GM19099 (cell line): ENCODE data around the gene TOM1L2.

Experiments
- POLR2A ChIP-seq: IDR thresholded peaks from 3 replicates; pipeline ENCODE4 v1.6.1; 2011; ENCODE audit warnings: low read depth; ENCODE audit not compliant: insufficient read length; ENCODE audit errors: extremely low read depth

Gene TOM1L2

DNA sequence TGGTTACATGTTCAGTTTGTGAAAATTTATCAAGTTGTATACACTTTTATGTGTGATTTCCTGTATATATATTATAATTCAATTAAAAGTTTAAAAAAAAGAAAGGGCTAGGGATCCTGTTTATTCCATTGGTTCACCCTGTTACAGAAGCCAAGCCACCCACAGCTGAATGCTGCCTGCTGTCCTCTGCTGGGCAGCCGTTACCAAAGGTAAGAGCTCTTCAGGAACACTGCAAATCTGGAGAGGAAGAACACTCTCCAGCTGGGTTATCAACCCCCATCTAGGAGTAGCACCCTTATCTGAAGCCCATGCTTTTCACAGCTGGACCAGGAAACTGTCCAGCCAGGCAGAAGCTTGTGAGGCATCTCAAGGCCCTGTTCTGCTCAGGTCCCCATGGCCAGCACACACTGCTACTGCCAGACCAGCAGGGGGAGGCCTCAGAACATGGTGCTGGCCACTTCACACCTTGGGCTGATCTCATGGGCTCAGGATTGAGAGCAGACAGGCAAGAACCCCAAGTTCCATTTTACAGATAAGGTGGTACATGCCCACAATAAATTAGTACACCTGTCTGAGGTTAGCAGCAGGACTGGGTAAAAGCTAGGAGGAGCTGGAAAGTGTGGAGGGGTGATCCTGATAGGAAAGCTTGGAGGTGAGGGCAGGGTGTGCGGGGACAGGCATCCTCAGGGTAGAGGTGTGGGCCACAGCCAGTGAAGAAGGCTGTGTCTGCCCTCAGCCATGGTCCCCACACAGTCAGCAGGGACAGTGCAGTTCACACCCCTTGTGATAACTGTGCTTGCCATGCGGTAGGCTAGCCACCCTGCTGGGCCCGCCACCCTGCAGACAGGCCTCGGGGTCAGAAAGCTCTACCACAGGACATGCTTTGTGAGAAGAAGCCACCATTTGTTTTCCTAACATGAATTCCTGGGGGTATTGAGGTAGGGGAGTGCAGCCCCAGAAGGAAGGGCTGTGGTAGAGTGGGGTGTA lies 81.1 kb downstream of the TOM1L2 start:
- no peak for TF ChIP-seq POLR2A

- TF ChIP-seq POLR2A = no peak
Measured at GRCh38 chr17:17889922-17890321, 82.3 kb downstream of the TOM1L2 start.

- TF ChIP-seq POLR2A = no peak
Measured at GRCh38 chr17:17888821-17889220, 83.4 kb downstream of the TOM1L2 start.

DNA sequence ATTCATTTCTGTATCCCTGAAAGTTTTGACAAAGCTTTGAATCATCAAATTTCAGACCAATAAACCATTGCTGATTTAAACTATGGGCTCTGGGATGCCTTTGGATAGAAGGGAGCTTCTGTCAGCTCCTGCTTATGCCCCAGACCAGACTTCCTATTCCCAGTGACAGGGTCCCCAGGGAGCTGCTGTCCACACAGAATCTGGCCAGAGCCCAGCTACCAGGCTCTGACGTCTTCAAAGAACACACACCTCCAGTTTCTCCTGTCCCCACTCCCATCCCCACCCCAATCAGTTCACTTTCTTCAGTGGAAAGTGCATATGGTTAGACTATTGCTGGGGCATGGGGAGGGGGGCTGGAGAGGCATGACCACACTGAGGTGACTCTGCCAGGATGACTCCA lies 83.8 kb downstream of the TOM1L2 start:
- TF ChIP-seq POLR2A = no peak

DNA sequence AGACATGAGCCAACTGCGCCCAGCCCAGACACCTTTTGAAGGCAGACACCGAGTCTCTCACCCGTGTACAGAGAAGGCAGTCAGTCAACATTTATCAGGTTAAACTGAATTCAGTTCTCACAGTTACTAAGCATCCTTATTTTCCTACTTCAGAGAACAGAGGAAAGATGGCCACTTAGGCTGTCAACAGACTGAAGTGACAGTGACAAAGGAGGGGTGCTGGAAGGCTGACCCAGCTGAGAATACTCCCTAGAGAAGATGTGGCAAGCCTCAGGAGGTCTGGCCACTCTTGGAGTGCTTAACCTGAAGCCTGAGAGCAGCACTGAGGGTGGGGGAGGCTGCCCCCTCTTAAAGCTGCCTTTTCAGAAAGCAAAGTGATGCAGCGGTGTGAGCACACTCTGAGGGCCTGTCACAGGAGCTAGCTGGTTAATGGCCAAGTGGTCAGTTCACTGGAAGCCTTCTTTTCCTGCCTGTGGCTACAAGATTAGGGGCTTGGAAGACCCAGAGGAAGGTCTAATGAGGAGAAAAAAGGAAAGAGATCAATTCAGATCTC lies 84.4 kb downstream of the TOM1L2 start:
- TF ChIP-seq POLR2A = no peak

DNA sequence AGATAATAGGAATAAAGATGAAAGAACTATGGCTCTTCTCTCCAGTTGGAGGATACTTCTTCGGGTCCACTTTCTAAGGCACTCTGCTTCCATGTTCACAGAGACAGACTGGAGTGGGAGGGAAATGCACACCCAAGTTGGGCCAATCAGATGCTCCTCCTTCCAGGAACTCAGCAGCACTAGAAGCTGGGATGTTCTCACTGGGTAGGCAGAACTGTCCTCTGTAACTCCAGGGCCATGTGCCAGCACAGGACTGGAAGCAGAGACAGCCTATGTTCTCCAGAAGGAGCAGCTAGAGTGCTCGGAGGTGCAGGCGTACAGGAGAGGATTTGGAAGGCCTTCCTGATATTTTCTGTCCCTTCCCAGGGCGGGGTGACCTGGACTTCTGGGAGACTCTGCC lies 85.5 kb downstream of the TOM1L2 start:
- TF ChIP-seq POLR2A = no peak

DNA sequence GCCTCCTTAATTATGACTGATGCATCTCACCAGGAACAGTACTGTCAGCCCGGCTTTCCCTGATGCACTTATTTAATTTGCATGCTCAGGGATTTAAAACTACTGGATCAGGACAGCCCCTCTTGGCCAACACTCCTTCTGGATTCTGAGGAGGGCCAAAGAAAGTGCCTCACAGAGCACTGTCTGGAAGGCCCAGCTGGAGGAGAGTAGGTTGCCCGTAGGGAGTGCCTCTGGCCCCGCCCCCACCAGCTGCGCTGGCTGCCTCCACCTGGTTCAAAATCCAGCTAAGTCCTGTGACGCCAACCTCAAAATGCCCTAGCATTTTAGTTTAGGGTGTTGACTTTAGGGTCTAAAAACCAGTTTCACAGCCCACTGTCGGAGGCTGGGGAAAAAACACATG lies 86.0 kb downstream of the TOM1L2 start:
- TF ChIP-seq POLR2A = no peak

DNA sequence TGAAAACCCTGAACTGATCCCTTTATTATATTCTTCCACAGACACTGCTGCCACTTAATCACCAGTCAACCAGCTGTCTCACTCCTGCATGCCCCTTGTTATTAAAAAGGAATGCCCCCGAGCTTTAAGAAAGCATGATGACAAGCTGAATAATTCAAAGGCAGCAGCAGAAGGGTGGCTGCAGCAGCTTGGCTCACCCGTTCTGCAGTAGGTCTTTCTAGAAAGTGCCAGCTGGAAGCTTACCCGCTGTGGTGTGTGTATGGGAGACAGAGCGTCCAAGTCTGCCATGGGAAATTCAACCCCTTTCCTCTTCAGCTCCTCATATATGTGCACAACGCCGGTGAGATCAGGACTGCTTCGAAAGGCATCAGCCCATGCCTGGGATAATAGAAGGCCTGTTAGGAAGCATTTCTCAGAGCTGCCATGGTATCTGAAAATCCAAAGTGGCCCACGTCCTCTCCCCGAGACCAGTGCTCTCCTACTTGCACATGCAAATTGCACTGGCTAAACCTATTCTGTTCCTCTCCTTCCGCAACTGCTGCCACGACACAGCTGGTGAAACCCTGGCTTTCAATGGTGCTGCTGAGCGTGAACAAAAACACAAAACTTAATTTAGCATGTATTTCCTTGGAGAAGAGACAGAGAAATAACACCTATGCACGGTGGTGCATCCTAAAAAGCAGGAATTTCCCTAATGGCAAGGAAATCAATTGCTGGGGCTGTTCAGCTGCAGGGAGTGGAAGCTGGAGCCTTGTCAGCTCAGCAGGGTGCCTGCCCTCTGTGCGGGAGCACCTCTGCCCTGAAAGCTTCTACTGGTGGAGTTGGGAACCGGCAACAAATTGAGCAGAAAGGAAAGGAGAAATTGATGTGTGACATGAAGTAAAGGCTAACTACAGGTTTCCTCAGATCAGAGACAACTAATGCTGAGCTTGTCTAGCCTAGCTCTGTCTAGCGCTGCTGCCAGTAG lies 87.5 kb downstream of the TOM1L2 start:
- TF ChIP-seq POLR2A = no peak

- TF ChIP-seq POLR2A = no peak
Measured at GRCh38 chr17:17883801-17884200, 88.4 kb downstream of the TOM1L2 start.

DNA sequence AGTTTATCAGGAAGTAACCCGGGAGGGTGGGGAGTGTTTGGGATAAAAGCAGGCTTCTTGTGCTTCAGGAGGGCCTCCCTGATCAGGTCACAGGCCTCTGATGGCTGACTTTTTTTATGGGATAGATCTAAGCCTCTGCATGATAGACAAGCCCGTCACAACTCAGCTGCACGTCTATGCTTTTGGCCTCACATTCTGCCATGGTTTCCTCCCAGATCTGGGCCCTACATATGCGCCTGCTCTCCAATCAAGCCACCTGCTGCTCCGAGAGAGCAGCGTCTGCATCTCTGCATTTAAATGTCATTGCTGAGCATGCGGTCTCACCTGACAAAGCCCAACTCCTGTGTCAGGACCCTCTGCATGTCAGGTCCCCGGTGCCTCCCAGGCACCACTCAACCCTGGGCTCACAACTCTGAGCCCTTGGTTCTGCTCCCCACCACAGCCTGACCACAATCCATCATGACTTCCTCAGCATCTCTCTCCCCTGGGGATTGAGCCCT lies 90.1 kb downstream of the TOM1L2 start:
- TF ChIP-seq POLR2A = no peak

DNA sequence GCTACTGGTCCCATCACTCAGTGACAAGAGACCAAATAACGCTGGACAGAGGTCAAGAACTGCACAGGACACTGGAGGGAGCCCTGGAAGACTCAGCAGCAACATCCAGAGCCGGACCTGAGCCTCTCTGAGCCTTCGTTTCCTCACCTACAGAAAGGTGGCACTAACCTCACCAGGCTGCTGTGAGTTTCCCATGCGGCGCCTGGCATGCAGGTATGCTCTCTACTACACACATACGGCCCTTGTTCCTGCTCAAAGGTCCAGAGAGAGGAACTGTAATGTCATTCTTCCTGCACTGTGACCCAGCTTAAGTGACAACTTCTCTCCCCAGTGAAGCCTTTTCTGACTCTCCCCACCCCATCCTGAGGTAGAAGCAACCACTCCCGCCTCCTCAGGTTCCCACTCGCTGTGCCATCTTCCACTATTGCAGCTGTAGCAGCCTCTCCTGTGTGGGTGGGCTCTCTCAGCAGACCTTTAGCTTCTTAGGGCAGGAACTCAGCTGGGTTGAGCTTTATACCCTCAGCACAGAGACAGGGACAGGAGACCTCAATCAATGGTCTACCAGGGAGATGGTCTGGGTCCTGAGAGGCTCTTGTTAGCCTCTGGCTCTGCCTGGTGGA lies 91.5 kb downstream of the TOM1L2 start:
- TF ChIP-seq POLR2A = no peak

DNA sequence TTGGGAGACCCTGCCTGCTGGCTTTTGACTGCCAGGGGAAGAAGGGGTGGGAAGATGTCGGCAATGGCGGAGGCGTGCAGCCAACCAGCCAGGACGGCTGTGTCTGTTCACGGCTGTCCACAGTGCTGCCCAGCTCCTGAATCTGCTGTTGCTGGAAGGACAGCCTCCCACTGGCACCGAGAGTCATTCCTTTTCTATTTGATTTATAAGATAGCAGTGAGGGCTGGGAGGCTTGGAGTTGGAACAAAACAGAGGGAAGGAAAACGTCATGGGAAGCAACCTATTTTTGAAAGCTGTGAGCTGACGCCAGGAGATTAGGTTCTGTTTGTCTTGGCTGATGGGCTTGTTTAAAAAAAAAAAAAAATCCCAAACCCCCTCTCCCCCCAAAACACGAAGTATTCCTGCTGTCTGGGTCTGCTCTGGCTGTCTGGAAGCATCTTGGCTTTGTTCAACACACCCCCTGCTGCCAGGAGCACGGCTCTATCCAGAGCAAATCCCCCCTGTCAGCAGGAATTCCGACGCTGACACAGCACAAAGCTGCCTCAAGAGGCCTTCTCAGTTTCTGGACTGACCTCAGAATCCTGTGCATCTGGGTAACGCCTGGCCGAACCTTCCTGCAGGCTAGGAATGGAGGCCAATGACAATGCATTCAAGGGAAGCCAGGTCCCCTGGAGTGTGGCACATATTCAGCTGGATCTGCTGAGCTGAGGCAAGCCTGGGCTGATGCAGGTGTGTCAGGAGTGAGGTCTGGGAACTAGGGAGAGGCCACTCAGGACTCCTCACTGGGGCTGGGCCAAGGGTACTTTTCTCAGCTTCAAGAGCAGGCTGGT lies 94.5 kb downstream of the TOM1L2 start:
- no peak for TF ChIP-seq POLR2A

GRCh38 chr17:17876959-17877528 lies 95.2 kb downstream of the TOM1L2 start:
- no peak for TF ChIP-seq POLR2A
